Small intestine (tissue), 7 donors: ENCODE results near the gene MYL11. TPM values are rescaled to one million over a fixed set of nuclear protein-coding genes. Genes with fewer than 3 reads are reported as not detected.

Experiments used
- DNase-seq, 2 donors: peaks; one replicate each; pipeline versions ENCODE4 v3.0.0 to v3.0.0-alpha.2; 2013
- FAIRE-seq: peaks from 2 replicates; lab custom pipeline; 2012; peaks lifted over from hg19 to GRCh38; lab: Jason Lieb, UNC
- H3K27ac ChIP-seq, 3 donors: one replicate each; pipeline ENCODE4 v1.5.1; 2013; ENCODE audit warnings: low read length in 2 of 3, mild to moderate bottlenecking in 2 of 3, control low read depth in 1 of 3, inconsistent platforms in 1 of 3, low read depth in 1 of 3, moderate library complexity in 1 of 3
- H3K27me3 ChIP-seq, 3 donors: one replicate each; pipeline ENCODE4 v1.6.1; 2013; ENCODE audit warnings: low read length in 3 of 3, inconsistent platforms in 1 of 3; ENCODE audit not compliant: control insufficient read depth in 3 of 3, insufficient read depth in 3 of 3
- H3K36me3 ChIP-seq, 3 donors: one replicate each; pipeline ENCODE4 v1.6.1; 2013; ENCODE audit warnings: low read length in 3 of 3, inconsistent platforms in 1 of 3, low read depth in 1 of 3, mild to moderate bottlenecking in 1 of 3, moderate library complexity in 1 of 3; ENCODE audit not compliant: control insufficient read depth in 3 of 3, insufficient read depth in 2 of 3
- H3K4me1 ChIP-seq, 3 donors: one replicate each; pipeline ENCODE4 v1.6.1; 2013; ENCODE audit warnings: low read length in 2 of 3, inconsistent platforms in 1 of 3, low read depth in 1 of 3, mild to moderate bottlenecking in 1 of 3, moderate library complexity in 1 of 3; ENCODE audit not compliant: control insufficient read depth in 3 of 3, insufficient read depth in 2 of 3
- H3K4me3 ChIP-seq, 3 donors: one replicate each; pipeline ENCODE4 v1.5.1; 2013; ENCODE audit warnings: low read length in 3 of 3, control low read depth in 1 of 3, inconsistent platforms in 1 of 3, low read depth in 1 of 3, mild to moderate bottlenecking in 1 of 3, moderate library complexity in 1 of 3
- H3K9me3 ChIP-seq, 2 donors: one replicate each; pipeline ENCODE4 v1.6.1; 2013; ENCODE audit warnings: low read depth in 1 of 2, low read length in 1 of 2; ENCODE audit not compliant: control insufficient read depth in 2 of 2, insufficient read depth in 1 of 2
- WGBS, 3 donors: extraction: QIAGEN DNeasy Blood & Tissue Kit; methylation state at CpG; one replicate each; pipeline ENCODE4 v1.1.7; 2013; 5-methylcytosine and 5-hydroxymethylcytosine counted together
- polyA plus RNA-seq, 4 donors: library from polyadenylated mRNA; stranded (reverse) in 3 of 4; unstranded in 1 of 4; fragments of 200-250 nt in 3 of 4; fragments of 120-200 nt in 1 of 4; gene quantifications; one replicate each; pipeline versions ENCODE4 v1.2.1 to v1.2.3, GENCODE V29; 2013
- donor health status: healthy with polysubstance abuse.
- donor health status: control.
- donor health status: control.
- donor health status: Bipolar disorder and iron deficiency.
- donor health status: healthy.

Gene MYL11
- polyA plus RNA-seq, 4 donors: 0.82 to 26.3 (median 1.9) TPM; not detected in 1

- WGBS, 3 donors: 0 to 1% (median 0%) methylated on average over 28 to 39 of the region's 39 CpGs
- Histone ChIP-seq H3K27ac (peak overlapping the region; percentile 99 to 100 (median 100)), H3K4me3 (peak overlapping the region; percentile 35 to 94 (median 65)), H3K9me3 (no peaks in the 10 kb centered on the region), H3K27me3 (no peaks in the 10 kb centered on the region), H3K4me1 (peaks cover 2 to 20% (median 5%) of the 10 kb centered on the region in 3 donors), H3K36me3 (peaks cover 0 to 7% (median 0%) of the 10 kb centered on the region in 3 donors)
- DNase-seq (peak; percentile 83 to 94), FAIRE-seq (no peak)
Measured at GRCh38 chr16:30377812-30378235, 3.2 kb downstream of the MYL11 start.

- peak overlapping the region; percentile 82 to 100 (median 100) for H3K27ac ChIP-seq
- H3K9me3 ChIP-seq: no peaks in the 10 kb centered on the region
- peaks cover 0 to 7% (median 0%) of the 10 kb centered on the region in 3 donors for H3K36me3 ChIP-seq
- no peaks in the 10 kb centered on the region for H3K27me3 ChIP-seq
- peaks cover 2 to 20% (median 5%) of the 10 kb centered on the region in 3 donors for H3K4me1 ChIP-seq
- FAIRE-seq (no peak), DNase-seq (peak; percentile 98 to 99)
- 1% methylated on average over 51 to 67 of the region's 67 CpGs for WGBS, 3 donors
- H3K4me3 ChIP-seq: peak overlapping the region; percentile 35 to 94 (median 65)
Measured at GRCh38 chr16:30378236-30379157, 3.9 kb downstream of the MYL11 start.

- Histone ChIP-seq H3K27ac (peak overlapping the region; percentile 82 to 100 (median 96)), H3K4me1 (peaks cover 2 to 20% (median 5%) of the 10 kb centered on the region in 3 donors), H3K27me3 (no peaks in the 10 kb centered on the region), H3K36me3 (peaks cover 0 to 7% (median 0%) of the 10 kb centered on the region in 3 donors), H3K9me3 (no peaks in the 10 kb centered on the region), H3K4me3 (peak overlapping the region; percentile 25 to 71 (median 52))
- no peak for DNase-seq
- 29 to 35% (median 35%) methylated on average over 27 of the region's 27 CpGs for WGBS, 3 donors
- FAIRE-seq: no peak
Measured at GRCh38 chr16:30379158-30379783, 4.7 kb downstream of the MYL11 start.

- peaks cover 0 to 7% (median 0%) of the 10 kb centered on the region in 3 donors for H3K36me3 ChIP-seq
- no peak overlapping the region for H3K4me3 ChIP-seq
- no peaks in the 10 kb centered on the region for H3K27me3 ChIP-seq
- H3K9me3 ChIP-seq: no peaks in the 10 kb centered on the region
- peak overlapping the region in 1 of 3 donors; percentile 11 for H3K27ac ChIP-seq
- DNase-seq (no peak), FAIRE-seq (no peak)
- H3K4me1 ChIP-seq: peaks cover 2 to 20% (median 5%) of the 10 kb centered on the region in 3 donors
- WGBS, 3 donors: 83 to 97% (median 89%) methylated on average over 4 of the region's 4 CpGs
Measured at GRCh38 chr16:30380072-30380802, 5.6 kb downstream of the MYL11 start.

DNA sequence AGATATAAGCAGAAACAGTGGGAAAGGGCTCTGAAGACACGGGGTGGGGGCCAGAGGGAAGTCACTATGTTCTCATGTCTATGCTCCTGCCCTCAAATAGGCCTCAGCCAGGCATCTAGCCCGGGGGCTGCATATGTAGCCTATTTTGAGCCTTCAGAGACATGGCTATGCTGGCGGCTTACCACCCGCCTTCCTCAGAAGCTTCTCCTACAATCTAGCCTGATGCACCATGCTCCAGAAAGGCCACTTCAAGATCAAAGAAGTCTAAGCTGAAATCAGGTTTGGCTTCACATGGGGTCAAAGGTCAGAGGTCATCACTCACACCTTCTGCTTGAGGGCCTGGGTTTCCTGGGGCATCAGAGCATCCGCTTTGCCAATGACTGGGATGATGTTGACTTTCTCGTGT, 6.2 kb downstream of the MYL11 start:
- WGBS, 3 donors: 70 to 77% (median 74%) methylated on average over 6 of the region's 6 CpGs
- no peak for DNase-seq
- no peak for FAIRE-seq
- H3K36me3 ChIP-seq: peaks cover 0 to 7% (median 0%) of the 10 kb centered on the region in 3 donors
- no peak overlapping the region for H3K4me3 ChIP-seq
- H3K27ac ChIP-seq: no peak overlapping the region
- H3K9me3 ChIP-seq: no peaks in the 10 kb centered on the region
- peaks cover 2 to 20% (median 5%) of the 10 kb centered on the region in 3 donors for H3K4me1 ChIP-seq
- no peaks in the 10 kb centered on the region for H3K27me3 ChIP-seq

GRCh38 chr16:30381291-30382041, 6.9 kb downstream of the MYL11 start:
- H3K27ac ChIP-seq: peak overlapping the region in 2 of 3 donors; percentile 5 to 43
- peaks cover 2 to 20% (median 5%) of the 10 kb centered on the region in 3 donors for H3K4me1 ChIP-seq
- no peaks in the 10 kb centered on the region for H3K9me3 ChIP-seq
- H3K36me3 ChIP-seq: peaks cover 0 to 7% (median 0%) of the 10 kb centered on the region in 3 donors
- WGBS, 3 donors: 63 to 69% (median 63%) methylated on average over 13 of the region's 13 CpGs
- FAIRE-seq (no peak), DNase-seq (peak in 1 of 2 donors; percentile 9)
- H3K27me3 ChIP-seq: no peaks in the 10 kb centered on the region
- H3K4me3 ChIP-seq: peak overlapping the region in 1 of 3 donors; percentile 39

DNA sequence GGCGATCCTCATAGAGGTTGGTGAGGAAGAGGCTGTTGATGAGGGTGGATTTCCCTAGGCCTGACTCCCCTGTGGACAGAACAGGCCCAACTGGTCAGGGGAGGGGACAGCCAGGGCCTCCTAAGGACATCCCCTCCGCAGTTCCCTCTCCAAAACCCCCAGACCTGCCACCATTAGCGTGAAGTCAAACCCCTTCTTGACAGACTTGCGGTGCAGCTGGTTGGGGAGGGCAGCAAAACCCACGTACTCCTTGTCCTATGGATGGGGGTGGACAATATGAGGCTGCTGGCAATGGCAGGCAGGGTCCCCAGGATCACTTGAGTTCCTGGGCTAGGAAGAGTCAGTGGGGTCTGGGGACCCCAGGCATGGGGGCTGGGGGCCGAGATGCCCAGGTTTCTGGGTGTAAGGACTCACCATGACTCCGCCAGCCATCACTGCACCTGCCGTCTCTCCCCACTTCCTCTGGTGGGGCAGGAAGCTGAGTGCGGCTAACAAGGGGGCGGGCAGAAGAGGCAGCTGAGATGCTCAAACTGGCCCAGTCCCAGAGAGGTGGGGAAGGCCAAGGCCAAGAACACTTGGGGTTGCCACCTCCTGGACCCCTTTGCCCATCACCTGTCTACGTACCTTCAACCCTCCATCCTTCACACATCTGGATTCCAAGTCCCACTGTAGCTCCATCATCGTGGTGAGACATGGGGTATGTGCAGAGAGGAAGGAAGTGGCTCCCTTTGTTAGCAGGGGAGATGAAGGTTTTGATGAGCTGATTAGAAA, 7.7 kb downstream of the MYL11 start, which contains the start of gene SEPTIN1:
SEPTIN1 (minus strand) TSS at position 451 of the 771 bp plus-strand sequence; CDS start at position 432, 19 bp downstream.
- peak within 1 kb of the TSS in 1 of 3 donors; percentile 39 for H3K4me3 ChIP-seq
- H3K27ac ChIP-seq: peak within 1 kb of the TSS in 2 of 3 donors; percentile 42 to 43
- DNase-seq: peak; percentile 8 to 55
- peaks cover 0 to 16% (median 2%) of the 10 kb centered on the region in 3 donors for H3K4me1 ChIP-seq
- H3K9me3 ChIP-seq: no peaks in the 10 kb centered on the region
- H3K27me3 ChIP-seq: no peaks in the 10 kb centered on the region
- FAIRE-seq: no peak
- WGBS, 3 donors: 44 to 50% (median 48%) methylated on average over 11 to 12 of the region's 12 CpGs
- peaks cover 0 to 7% (median 0%) of the 10 kb centered on the region in 3 donors for H3K36me3 ChIP-seq
